CD8-positive, alpha-beta memory T cell (primary cell): Measurements from ENCODE around the gene C1orf35. TPM values are rescaled to one million over a fixed set of nuclear protein-coding genes. Genes with fewer than 3 reads are reported as not detected.

Experiments used
- CTCF ChIA-PET: fragments of 350-600 bp; sonication (Branson Sonifier 250); formaldehyde crosslinking; loops from one replicate; lab custom pipeline; 2021; ENCODE audit warnings: antibody characterized with exemption; lab: Charles Lee
- POLR2A ChIA-PET: fragments of 350-600 bp; sonication (Branson Sonifier 250); formaldehyde crosslinking; loops from one replicate; lab custom pipeline; 2021; ENCODE audit warnings: antibody characterized with exemption; lab: Charles Lee
- DNase-seq, 5 donors: peaks; one replicate each; pipeline versions ENCODE4 v3.0.0 to v3.0.0-alpha.2; 2020 to 2022; ENCODE audit warnings: mixed read lengths in 1 of 5
- H3K27ac ChIP-seq: one replicate; pipeline ENCODE4 v1.7.0; 2013; ENCODE audit warnings: low read depth, mild to moderate bottlenecking, low read length, moderate library complexity
- H3K27me3 ChIP-seq: 2 replicates; pipeline ENCODE4 v1.7.0; 2013; ENCODE audit warnings: low read length, mild to moderate bottlenecking; ENCODE audit not compliant: insufficient read depth, poor library complexity, severe bottlenecking
- H3K36me3 ChIP-seq: 2 replicates; pipeline ENCODE4 v1.7.0; 2013; ENCODE audit warnings: mild to moderate bottlenecking, low read length, moderate library complexity; ENCODE audit not compliant: insufficient read depth
- H3K4me1 ChIP-seq: 2 replicates; pipeline ENCODE4 v1.7.0; 2013; ENCODE audit warnings: mild to moderate bottlenecking, low read length, moderate library complexity; ENCODE audit not compliant: insufficient read depth
- H3K4me3 ChIP-seq: 2 replicates; pipeline ENCODE4 v1.7.0; 2013; ENCODE audit warnings: mild to moderate bottlenecking, low read length
- H3K9me3 ChIP-seq: 2 replicates; pipeline ENCODE4 v1.7.0; 2013; ENCODE audit warnings: mild to moderate bottlenecking, low read length
- H3K27ac Mint-ChIP-seq, 8 donors: one replicate each; pipeline ENCODE4 v1.8.0; 2020 to 2021; ENCODE audit warnings: mixed read lengths in 8 of 8, mild to moderate bottlenecking in 6 of 8, inconsistent platforms in 3 of 8, moderate library complexity in 3 of 8
- H3K27me3 Mint-ChIP-seq, 2 donors: one replicate each; pipeline ENCODE4 v1.8.0; 2020 to 2021; ENCODE audit warnings: mixed read lengths in 2 of 2, mild to moderate bottlenecking in 1 of 2, moderate library complexity in 1 of 2
- H3K36me3 Mint-ChIP-seq, 3 donors: one replicate each; pipeline ENCODE4 v1.8.0; 2020 to 2021; ENCODE audit warnings: mixed read lengths in 3 of 3, inconsistent platforms in 1 of 3, mild to moderate bottlenecking in 1 of 3
- H3K4me1 Mint-ChIP-seq, 3 donors: one replicate each; pipeline ENCODE4 v1.8.0; 2020 to 2021; ENCODE audit warnings: mixed read lengths in 3 of 3, inconsistent platforms in 1 of 3, mild to moderate bottlenecking in 1 of 3
- H3K4me3 Mint-ChIP-seq, 7 donors: one replicate each; pipeline ENCODE4 v1.8.0; 2020 to 2021; ENCODE audit warnings: mixed read lengths in 7 of 7, mild to moderate bottlenecking in 6 of 7, moderate library complexity in 4 of 7, inconsistent platforms in 2 of 7
- H3K9me3 Mint-ChIP-seq, 5 donors: one replicate each; pipeline ENCODE4 v1.8.0; 2020 to 2022; ENCODE audit warnings: mixed read lengths in 5 of 5, mild to moderate bottlenecking in 3 of 5, moderate library complexity in 2 of 5, inconsistent platforms in 1 of 5
- polyA plus RNA-seq: library from polyadenylated mRNA; unstranded; fragments of 300-500 nt; fragmentation: Illumina TruSeq; gene quantifications from one replicate; pipeline ENCODE4 v1.2.3, GENCODE V29; 2021
- total RNA-seq, 2 experiments: library from RNA; stranded (reverse); gene quantifications; one replicate each; pipeline ENCODE4 v1.2.3, GENCODE V29; 2021

C1orf35 gene
- total and polyA plus RNA-seq, 3 experiments from 2014 or later = 21.4 to 29.2 (median 28.7) TPM

GRCh38 chr1:228123505-228123904 lies 20.4 kb upstream of the C1orf35 start:
- Histone ChIP-seq H3K9me3 (no peaks in the 10 kb centered on the region), H3K27ac (no peak overlapping the region), H3K36me3 (no peaks in the 10 kb centered on the region), H3K27me3 (no peaks in the 10 kb centered on the region), H3K4me1 (no peaks in the 10 kb centered on the region), H3K4me3 (no peak overlapping the region)
- H3K4me1 Mint-ChIP-seq = no peaks in the 10 kb centered on the region
- peaks cover 0 to 6% of the 10 kb centered on the region in 2 donors for H3K27me3 Mint-ChIP-seq
- no peak overlapping the region for H3K27ac Mint-ChIP-seq
- ChIA-PET CTCF (no interaction called here), POLR2A (no interaction called here)
- no peaks in the 10 kb centered on the region for H3K9me3 Mint-ChIP-seq
- H3K36me3 Mint-ChIP-seq = no peaks in the 10 kb centered on the region
- DNase-seq = no peak
- no peak overlapping the region for H3K4me3 Mint-ChIP-seq

- POLR2A ChIA-PET = no interaction called here
These were observed 19.9 kb upstream of the C1orf35 start for GRCh38 chr1:228122921-228123441.

GRCh38 chr1:228120857-228121489 lies 17.8 kb upstream of the C1orf35 start:
- ChIA-PET CTCF (interaction anchor here (3.7 kb wide), 1 partner anchor 10 kb away, joined by 13 read pairs; no protein-coding TSS in a partner anchor), POLR2A (no interaction called here)
- H3K27ac ChIP-seq = no peak overlapping the region
- H3K27me3 ChIP-seq = no peaks in the 10 kb centered on the region
- Mint-ChIP-seq H3K27ac (no peak overlapping the region), H3K4me3 (no peak overlapping the region), H3K27me3 (peaks cover 0 to 1% of the 10 kb centered on the region in 2 donors), H3K4me1 (no peaks in the 10 kb centered on the region), H3K36me3 (no peaks in the 10 kb centered on the region), H3K9me3 (no peaks in the 10 kb centered on the region)
- no peak overlapping the region for H3K4me3 ChIP-seq
- no peaks in the 10 kb centered on the region for H3K36me3 ChIP-seq
- no peaks in the 10 kb centered on the region for H3K4me1 ChIP-seq
- H3K9me3 ChIP-seq = no peaks in the 10 kb centered on the region
- no peak for DNase-seq

More at GRCh38 chr1:228122921-228123441, 19.9 kb upstream of the C1orf35 start:
- no peak overlapping the region for H3K27ac ChIP-seq
- Mint-ChIP-seq H3K36me3 (no peaks in the 10 kb centered on the region), H3K27ac (peak overlapping the region in 1 of 8 donors; percentile 7), H3K27me3 (peaks cover 0 to under 1% of the 10 kb centered on the region in 2 donors), H3K4me3 (no peak overlapping the region), H3K4me1 (no peaks in the 10 kb centered on the region), H3K9me3 (no peaks in the 10 kb centered on the region)
- CTCF ChIA-PET = interaction anchor here (1.2 to 3.7 kb wide), 2 partner anchors 8 to 392 kb away, joined by 4 to 13 read pairs; no protein-coding TSS in a partner anchor
- no peaks in the 10 kb centered on the region for H3K9me3 ChIP-seq
- DNase-seq = no peak
- no peaks in the 10 kb centered on the region for H3K36me3 ChIP-seq
- H3K4me3 ChIP-seq = no peak overlapping the region
- H3K27me3 ChIP-seq = no peaks in the 10 kb centered on the region
- H3K4me1 ChIP-seq = no peaks in the 10 kb centered on the region

- no peak overlapping the region for H3K4me3 ChIP-seq
- Mint-ChIP-seq H3K9me3 (no peaks in the 10 kb centered on the region), H3K27ac (no peak overlapping the region), H3K4me3 (no peak overlapping the region), H3K36me3 (no peaks in the 10 kb centered on the region), H3K27me3 (peaks cover 0 to 1% of the 10 kb centered on the region in 2 donors), H3K4me1 (no peaks in the 10 kb centered on the region)
- ChIA-PET CTCF (interaction anchor here (3.7 kb wide), 1 partner anchor 10 kb away, joined by 13 read pairs; no protein-coding TSS in a partner anchor), POLR2A (no interaction called here)
- no peaks in the 10 kb centered on the region for H3K36me3 ChIP-seq
- H3K27me3 ChIP-seq = no peaks in the 10 kb centered on the region
- H3K9me3 ChIP-seq = no peaks in the 10 kb centered on the region
- H3K4me1 ChIP-seq = no peaks in the 10 kb centered on the region
- DNase-seq = no peak
- no peak overlapping the region for H3K27ac ChIP-seq
These were observed 17.2 kb upstream of the C1orf35 start for GRCh38 chr1:228120351-228120750.

GRCh38 chr1:228118040-228118439 lies 14.9 kb upstream of the C1orf35 start:
- Histone ChIP-seq H3K9me3 (no peaks in the 10 kb centered on the region), H3K36me3 (no peaks in the 10 kb centered on the region), H3K4me1 (no peaks in the 10 kb centered on the region), H3K27me3 (no peaks in the 10 kb centered on the region), H3K4me3 (no peak overlapping the region), H3K27ac (no peak overlapping the region)
- ChIA-PET POLR2A (no interaction called here), CTCF (interaction anchor here (1.2 kb wide), 1 partner anchor 12 kb away, joined by 4 read pairs; no protein-coding TSS in a partner anchor)
- no peak for DNase-seq
- Mint-ChIP-seq H3K4me1 (no peaks in the 10 kb centered on the region), H3K27ac (no peak overlapping the region), H3K36me3 (no peaks in the 10 kb centered on the region), H3K27me3 (peaks cover 0 to 1% of the 10 kb centered on the region in 2 donors), H3K9me3 (no peaks in the 10 kb centered on the region), H3K4me3 (no peak overlapping the region)

GRCh38 chr1:228117335-228117734 lies 14.2 kb upstream of the C1orf35 start:
- Mint-ChIP-seq H3K4me3 (no peak overlapping the region), H3K27ac (peak overlapping the region in 1 of 8 donors; percentile 65), H3K4me1 (no peaks in the 10 kb centered on the region), H3K27me3 (peaks cover 0 to 1% of the 10 kb centered on the region in 2 donors), H3K36me3 (no peaks in the 10 kb centered on the region), H3K9me3 (no peaks in the 10 kb centered on the region)
- H3K4me3 ChIP-seq = no peak overlapping the region
- no peaks in the 10 kb centered on the region for H3K36me3 ChIP-seq
- H3K9me3 ChIP-seq = no peaks in the 10 kb centered on the region
- DNase-seq = no peak
- no peaks in the 10 kb centered on the region for H3K4me1 ChIP-seq
- H3K27me3 ChIP-seq = no peaks in the 10 kb centered on the region
- ChIA-PET POLR2A (no interaction called here), CTCF (no interaction called here)
- H3K27ac ChIP-seq = no peak overlapping the region

GRCh38 chr1:228114827-228115226 lies 11.7 kb upstream of the C1orf35 start:
- H3K27ac ChIP-seq = no peak overlapping the region
- no peaks in the 10 kb centered on the region for H3K27me3 ChIP-seq
- H3K9me3 Mint-ChIP-seq = no peaks in the 10 kb centered on the region
- peaks cover 0 to 3% of the 10 kb centered on the region in 2 donors for H3K27me3 Mint-ChIP-seq
- DNase-seq = no peak
- no peaks in the 10 kb centered on the region for H3K36me3 ChIP-seq
- H3K36me3 Mint-ChIP-seq = no peaks in the 10 kb centered on the region
- no peak overlapping the region for H3K4me3 Mint-ChIP-seq
- H3K9me3 ChIP-seq = no peaks in the 10 kb centered on the region
- ChIA-PET POLR2A (no interaction called here), CTCF (no interaction called here)
- peaks cover 1 to 5% (median 4%) of the 10 kb centered on the region in 3 donors for H3K4me1 Mint-ChIP-seq
- H3K27ac Mint-ChIP-seq = peak overlapping the region in 1 of 8 donors; percentile 41
- H3K4me3 ChIP-seq = no peak overlapping the region
- H3K4me1 ChIP-seq = peaks cover 7% of the 10 kb centered on the region

- DNase-seq = no peak
- H3K4me1 Mint-ChIP-seq = peaks cover 16 to 25% (median 18%) of the 10 kb centered on the region in 3 donors
- no peak overlapping the region for H3K27ac ChIP-seq
- H3K27ac Mint-ChIP-seq = peak overlapping the region in 1 of 8 donors; percentile 33
- CTCF ChIA-PET = interaction anchor here (1.2 kb wide), 1 partner anchor 54 kb away, joined by 4 read pairs; no protein-coding TSS in a partner anchor
- no peaks in the 10 kb centered on the region for H3K27me3 ChIP-seq
- H3K9me3 Mint-ChIP-seq = no peaks in the 10 kb centered on the region
- H3K4me3 ChIP-seq = no peak overlapping the region
- no peaks in the 10 kb centered on the region for H3K36me3 ChIP-seq
- H3K4me3 Mint-ChIP-seq = no peak overlapping the region
- peaks cover 20% of the 10 kb centered on the region for H3K4me1 ChIP-seq
- POLR2A ChIA-PET = no interaction called here
- H3K9me3 ChIP-seq = no peaks in the 10 kb centered on the region
- peaks cover 0 to 3% (median 0%) of the 10 kb centered on the region in 3 donors for H3K36me3 Mint-ChIP-seq
- H3K27me3 Mint-ChIP-seq = peaks cover 0 to 3% of the 10 kb centered on the region in 2 donors
These were observed 9.5 kb upstream of the C1orf35 start for GRCh38 chr1:228112617-228113016.
